Panc1 (cell line): ENCODE measurements around the gene MYO1F. TPM values are rescaled to one million over a fixed set of nuclear protein-coding genes. Genes with fewer than 3 reads are reported as not detected.

Experiments used
- ATAC-seq: fragments of 200-7000 bp; cut with Tn5 transposase; 2 replicates; pipeline ENCODE4 v1.9.1; 2020; ENCODE audit warnings: mild to moderate bottlenecking, moderate library complexity
- BruUV-seq: library from RNA; stranded (reverse); fragments of 400-500 nt; replicated peaks from 2 replicates; lab custom pipeline; 2021; lab: Mats Ljungman, UMichigan
- CTCF ChIA-PET: fragments of 300-600 bp; sonication (Branson Sonifier 250); formaldehyde crosslinking; loops from one replicate; lab custom pipeline; 2022; ENCODE audit warnings: antibody characterized with exemption; lab: Charles Lee
- POLR2A ChIA-PET: fragments of 300-600 bp; sonication (Branson Sonifier 250); formaldehyde crosslinking; loops from one replicate; lab custom pipeline; 2022; ENCODE audit warnings: antibody characterized with exemption; lab: Charles Lee
- DNase-seq: peaks from one replicate; pipeline ENCODE4 v3.0.0-alpha.2; 2010; ENCODE audit warnings: low read depth, low spot score
- H3K27ac ChIP-seq: 2 replicates; pipeline ENCODE4 v1.5.1; 2011; ENCODE audit warnings: mild to moderate bottlenecking, low read length, inconsistent platforms
- H3K27me3 ChIP-seq: fragments of 200-500 bp; sonication (Bioruptor generic); 2 replicates; pipeline ENCODE4 v1.6.0; 2014; ENCODE audit warnings: low read length, inconsistent platforms; ENCODE audit not compliant: control insufficient read depth, insufficient read depth
- H3K36me3 ChIP-seq: fragments of 200-500 bp; sonication (Bioruptor generic); 2 replicates; pipeline ENCODE4 v1.5.1; 2014; ENCODE audit warnings: inconsistent platforms, mild to moderate bottlenecking, low read length, moderate library complexity; ENCODE audit not compliant: control insufficient read depth, insufficient read depth
- H3K4me1 ChIP-seq: 2 replicates; pipeline ENCODE4 v1.5.1; 2011; ENCODE audit warnings: inconsistent platforms, mild to moderate bottlenecking, low read length, moderate library complexity; ENCODE audit not compliant: control insufficient read depth, insufficient read depth
- H3K4me3 ChIP-seq, 2 experiments: 2 replicates each; pipeline ENCODE4 v1.5.1; 2011 to 2012; ENCODE audit warnings: low read depth in 2 of 2, low read length in 2 of 2, mild to moderate bottlenecking in 2 of 2, inconsistent platforms in 1 of 2, moderate library complexity in 1 of 2
- H3K9me3 ChIP-seq: fragments of 200-500 bp; sonication (Bioruptor generic); 2 replicates; pipeline ENCODE4 v1.5.1; 2014; ENCODE audit warnings: low read depth, mild to moderate bottlenecking, inconsistent platforms, low read length, moderate library complexity; ENCODE audit not compliant: control insufficient read depth, insufficient read depth
- POLR2AphosphoS5 ChIP-seq: IDR thresholded peaks from 2 replicates; pipeline ENCODE4 v1.6.1; 2012; ENCODE audit warnings: mild to moderate bottlenecking, low read depth, low read length, moderate library complexity
- SIN3A ChIP-seq: IDR thresholded peaks from 2 replicates; pipeline ENCODE4 v1.6.1; 2012; ENCODE audit warnings: low read depth, mild to moderate bottlenecking, low read length, moderate library complexity, borderline replicate concordance; ENCODE audit not compliant: insufficient read depth
- TCF7L2 ChIP-seq: IDR thresholded peaks from 2 replicates; pipeline ENCODE4 v1.6.1; 2011; ENCODE audit warnings: mild to moderate bottlenecking, low read depth, low read length, inconsistent platforms
- in situ Hi-C: cut with HindIII; loops from 2 replicates; pipeline ENCODE4 v1.10.0; 2016; ENCODE audit warnings: low sequenced_read_pairs, low pct_unique_long_range_greater_than_20kb
- intact Hi-C: fragments of 100-400 bp; cut with micrococcal nuclease; formaldehyde crosslinking; loops from one replicate; pipeline ENCODE4 v1.10.0; 2022; ENCODE audit not compliant: unreplicated experiment
- total RNA-seq: library from RNA; stranded (reverse); gene quantifications from one replicate; pipeline ENCODE4 v1.2.1, GENCODE V29; 2021; ENCODE audit not compliant: unreplicated experiment
- TF ChIP-seq, protein P1 (sequence below), 2 experiments: IDR thresholded peaks; 2 replicates each; pipeline ENCODE4 v1.6.1; 2011 to 2012; ENCODE audit warnings: low read depth in 2 of 2, control low read depth in 1 of 2, low read length in 1 of 2, mild to moderate bottlenecking in 1 of 2, moderate library complexity in 1 of 2; ENCODE audit not compliant: insufficient read depth in 1 of 2
- TF ChIP-seq, protein P2 (sequence below): fragments of 450-650 bp; IDR thresholded peaks from 2 replicates; pipeline ENCODE4 v1.5.1; 2017; ENCODE audit warnings: mild to moderate bottlenecking

MYO1F gene
- total RNA-seq, 1 experiment from 2014 or later = 0.33 TPM

DNA sequence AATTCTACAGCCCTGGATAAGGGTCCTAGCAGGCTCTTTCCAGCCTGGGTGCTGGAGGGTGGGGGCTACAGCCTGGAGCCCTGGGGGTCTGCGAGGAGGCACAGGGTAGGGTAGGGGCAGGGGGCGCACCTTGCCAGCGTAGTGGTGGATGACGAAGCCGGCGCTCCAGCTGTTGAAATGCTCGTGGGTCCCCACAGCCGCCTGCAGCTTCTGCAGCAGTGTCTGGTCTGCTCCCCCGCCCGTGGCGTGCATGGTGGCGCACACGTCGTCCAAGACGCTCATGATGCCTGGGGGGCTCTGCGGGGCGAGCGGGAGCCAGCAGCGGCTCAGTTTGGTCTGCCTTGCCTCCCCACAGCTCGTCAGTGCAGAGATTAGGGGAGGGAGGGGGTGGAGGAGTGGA, 33.1 kb downstream of the MYO1F start:
- ATAC-seq = no peak
- in situ Hi-C loops (no loop called here), intact Hi-C loops (no loop called here)
- no TSS peak for BruUV-seq
- H3K9me3 ChIP-seq = no peaks in the 10 kb centered on the region
- H3K27me3 ChIP-seq = no peaks in the 10 kb centered on the region
- CTCF ChIA-PET = no interaction called here
- H3K4me3 ChIP-seq = no peak overlapping the region
- no peak for DNase-seq
- POLR2A ChIA-PET = no interaction called here
- no peak overlapping the region for H3K27ac ChIP-seq
- H3K36me3 ChIP-seq = no peaks in the 10 kb centered on the region
- no peaks in the 10 kb centered on the region for H3K4me1 ChIP-seq
- TF ChIP-seq, protein P1, sequence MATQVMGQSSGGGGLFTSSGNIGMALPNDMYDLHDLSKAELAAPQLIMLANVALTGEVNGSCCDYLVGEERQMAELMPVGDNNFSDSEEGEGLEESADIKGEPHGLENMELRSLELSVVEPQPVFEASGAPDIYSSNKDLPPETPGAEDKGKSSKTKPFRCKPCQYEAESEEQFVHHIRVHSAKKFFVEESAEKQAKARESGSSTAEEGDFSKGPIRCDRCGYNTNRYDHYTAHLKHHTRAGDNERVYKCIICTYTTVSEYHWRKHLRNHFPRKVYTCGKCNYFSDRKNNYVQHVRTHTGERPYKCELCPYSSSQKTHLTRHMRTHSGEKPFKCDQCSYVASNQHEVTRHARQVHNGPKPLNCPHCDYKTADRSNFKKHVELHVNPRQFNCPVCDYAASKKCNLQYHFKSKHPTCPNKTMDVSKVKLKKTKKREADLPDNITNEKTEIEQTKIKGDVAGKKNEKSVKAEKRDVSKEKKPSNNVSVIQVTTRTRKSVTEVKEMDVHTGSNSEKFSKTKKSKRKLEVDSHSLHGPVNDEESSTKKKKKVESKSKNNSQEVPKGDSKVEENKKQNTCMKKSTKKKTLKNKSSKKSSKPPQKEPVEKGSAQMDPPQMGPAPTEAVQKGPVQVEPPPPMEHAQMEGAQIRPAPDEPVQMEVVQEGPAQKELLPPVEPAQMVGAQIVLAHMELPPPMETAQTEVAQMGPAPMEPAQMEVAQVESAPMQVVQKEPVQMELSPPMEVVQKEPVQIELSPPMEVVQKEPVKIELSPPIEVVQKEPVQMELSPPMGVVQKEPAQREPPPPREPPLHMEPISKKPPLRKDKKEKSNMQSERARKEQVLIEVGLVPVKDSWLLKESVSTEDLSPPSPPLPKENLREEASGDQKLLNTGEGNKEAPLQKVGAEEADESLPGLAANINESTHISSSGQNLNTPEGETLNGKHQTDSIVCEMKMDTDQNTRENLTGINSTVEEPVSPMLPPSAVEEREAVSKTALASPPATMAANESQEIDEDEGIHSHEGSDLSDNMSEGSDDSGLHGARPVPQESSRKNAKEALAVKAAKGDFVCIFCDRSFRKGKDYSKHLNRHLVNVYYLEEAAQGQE (IDR thresholded peaks at IDR 0.05; ENCODE audit: insufficient read depth in 1 of 2, low read depth in 2 of 2, low read length in 1 of 2) = no peak
- TF ChIP-seq SIN3A = no peak
- no peak for TF ChIP-seq TCF7L2
- TF ChIP-seq POLR2AphosphoS5 = no peak
- TF ChIP-seq, protein P2, sequence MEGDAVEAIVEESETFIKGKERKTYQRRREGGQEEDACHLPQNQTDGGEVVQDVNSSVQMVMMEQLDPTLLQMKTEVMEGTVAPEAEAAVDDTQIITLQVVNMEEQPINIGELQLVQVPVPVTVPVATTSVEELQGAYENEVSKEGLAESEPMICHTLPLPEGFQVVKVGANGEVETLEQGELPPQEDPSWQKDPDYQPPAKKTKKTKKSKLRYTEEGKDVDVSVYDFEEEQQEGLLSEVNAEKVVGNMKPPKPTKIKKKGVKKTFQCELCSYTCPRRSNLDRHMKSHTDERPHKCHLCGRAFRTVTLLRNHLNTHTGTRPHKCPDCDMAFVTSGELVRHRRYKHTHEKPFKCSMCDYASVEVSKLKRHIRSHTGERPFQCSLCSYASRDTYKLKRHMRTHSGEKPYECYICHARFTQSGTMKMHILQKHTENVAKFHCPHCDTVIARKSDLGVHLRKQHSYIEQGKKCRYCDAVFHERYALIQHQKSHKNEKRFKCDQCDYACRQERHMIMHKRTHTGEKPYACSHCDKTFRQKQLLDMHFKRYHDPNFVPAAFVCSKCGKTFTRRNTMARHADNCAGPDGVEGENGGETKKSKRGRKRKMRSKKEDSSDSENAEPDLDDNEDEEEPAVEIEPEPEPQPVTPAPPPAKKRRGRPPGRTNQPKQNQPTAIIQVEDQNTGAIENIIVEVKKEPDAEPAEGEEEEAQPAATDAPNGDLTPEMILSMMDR = no peak

DNA sequence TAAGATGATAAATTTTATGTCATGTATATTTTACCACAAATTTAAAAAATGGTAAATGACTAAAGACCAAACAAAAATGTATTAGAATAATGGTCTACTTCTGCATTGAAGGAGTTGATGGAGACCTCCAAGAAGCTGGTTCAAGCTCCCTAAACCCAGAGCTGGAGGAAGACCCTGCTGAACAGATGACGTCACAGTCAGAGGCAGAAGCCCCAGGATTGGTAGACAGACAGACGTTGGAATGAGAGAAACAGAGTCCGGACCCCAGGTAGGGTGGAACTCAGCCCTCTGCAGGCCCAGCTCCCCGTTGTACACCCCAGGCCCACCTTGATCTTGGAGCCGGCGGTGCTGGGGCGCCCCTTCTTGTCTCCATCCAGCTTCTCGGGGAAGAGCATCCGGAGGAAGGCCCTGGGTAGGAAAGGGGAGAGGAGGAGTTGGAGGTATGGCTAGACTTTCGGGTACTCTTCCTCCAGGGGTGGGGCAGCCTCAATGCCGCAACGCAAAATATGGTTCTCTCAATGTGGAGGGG, 37.6 kb downstream of the MYO1F start:
- ChIA-PET POLR2A (no interaction called here), CTCF (no interaction called here)
- no TSS peak for BruUV-seq
- DNase-seq (no peak), ATAC-seq (no peak)
- in situ Hi-C loops (no loop called here), intact Hi-C loops (no loop called here)
- no peaks in the 10 kb centered on the region for H3K4me1 ChIP-seq
- no peaks in the 10 kb centered on the region for H3K9me3 ChIP-seq
- H3K4me3 ChIP-seq = no peak overlapping the region
- no peak overlapping the region for H3K27ac ChIP-seq
- H3K27me3 ChIP-seq = no peaks in the 10 kb centered on the region
- no peak for TF ChIP-seq TCF7L2
- TF ChIP-seq, protein P1 (IDR thresholded peaks at IDR 0.05; ENCODE audit: insufficient read depth in 1 of 2, low read depth in 2 of 2, low read length in 1 of 2) = no peak
- TF ChIP-seq SIN3A = no peak
- TF ChIP-seq, protein P2 = no peak
- no peak for TF ChIP-seq POLR2AphosphoS5
- H3K36me3 ChIP-seq = no peaks in the 10 kb centered on the region
